NCI-H1105 treated with DMSO at 0.1 percent for 48 hours (cell line): Measurements from ENCODE around the gene ZFP36L1.

Experiments
- DNase-seq: peaks from one replicate; lab custom pipeline; 2025; lab: John Stamatoyannopoulos, UW

ZFP36L1 gene

GRCh38 chr14:68762953-68763764 is 29.7 kb downstream of the ZFP36L1 start:
- no peak for DNase-seq

- DNase-seq: no peak
These were observed 31.5 kb downstream of the ZFP36L1 start for GRCh38 chr14:68761391-68761790.

GRCh38 chr14:68760761-68761160 is 32.1 kb downstream of the ZFP36L1 start:
- no peak for DNase-seq

- DNase-seq: no peak
These were observed 32.9 kb downstream of the ZFP36L1 start for GRCh38 chr14:68759937-68760336.

- no peak for DNase-seq
These were observed 33.8 kb downstream of the ZFP36L1 start for GRCh38 chr14:68759017-68759560.

- no peak for DNase-seq
These were observed 34.6 kb downstream of the ZFP36L1 start for GRCh38 chr14:68758301-68758700.

GRCh38 chr14:68757618-68758081 is 35.2 kb downstream of the ZFP36L1 start:
- no peak for DNase-seq

GRCh38 chr14:68756734-68757133 is 36.1 kb downstream of the ZFP36L1 start:
- DNase-seq: no peak

GRCh38 chr14:68756000-68756481 is 36.8 kb downstream of the ZFP36L1 start:
- DNase-seq: no peak

GRCh38 chr14:68755016-68755353 is 37.9 kb downstream of the ZFP36L1 start:
- DNase-seq: no peak

- no peak for DNase-seq
These were observed 39.2 kb downstream of the ZFP36L1 start for GRCh38 chr14:68753690-68754089.

- no peak for DNase-seq
These were observed 40.4 kb downstream of the ZFP36L1 start for GRCh38 chr14:68752271-68753006.

GRCh38 chr14:68749487-68750475 is 43.1 kb downstream of the ZFP36L1 start:
- peak; percentile 5 for DNase-seq

GRCh38 chr14:68748691-68749090 is 44.2 kb downstream of the ZFP36L1 start:
- DNase-seq: no peak

GRCh38 chr14:68748260-68748659 is 44.6 kb downstream of the ZFP36L1 start:
- no peak for DNase-seq

- DNase-seq: no peak
These were observed 45.5 kb downstream of the ZFP36L1 start for GRCh38 chr14:68747393-68747792.

- DNase-seq: no peak
These were observed 48.3 kb downstream of the ZFP36L1 start for GRCh38 chr14:68744613-68745012.

- DNase-seq: no peak
These were observed 50.9 kb downstream of the ZFP36L1 start for GRCh38 chr14:68741839-68742470.

GRCh38 chr14:68741477-68741791 is 51.4 kb downstream of the ZFP36L1 start:
- DNase-seq: no peak

- DNase-seq: no peak
These were observed 51.9 kb downstream of the ZFP36L1 start for GRCh38 chr14:68740788-68741476.

GRCh38 chr14:68739701-68740100 is 53.2 kb downstream of the ZFP36L1 start:
- no peak for DNase-seq
